ENCODE measurements around the gene LMBR1.

GRCh38 chr7:156656598-156656997 is 236.4 kb downstream of the LMBR1 start:
- TF ChIP-seq CTCF (IDR thresholded peaks at IDR 0.05; ENCODE audit: poor library complexity) (no peak), EZH2phosphoT487 (IDR thresholded peaks at IDR 0.05; ENCODE audit: low read depth, severe bottlenecking, unreplicated experiment) (no peak)
